Measurements from ENCODE around the gene MPO. TPM values are rescaled to one million over a fixed set of nuclear protein-coding genes. Genes with fewer than 3 reads are reported as not detected.

MPO gene
- total and polyA plus RNA-seq, 2 donors (not counting 3 experiments of a cell fraction or from before 2014, with no cell fraction given), result not detected

DNA sequence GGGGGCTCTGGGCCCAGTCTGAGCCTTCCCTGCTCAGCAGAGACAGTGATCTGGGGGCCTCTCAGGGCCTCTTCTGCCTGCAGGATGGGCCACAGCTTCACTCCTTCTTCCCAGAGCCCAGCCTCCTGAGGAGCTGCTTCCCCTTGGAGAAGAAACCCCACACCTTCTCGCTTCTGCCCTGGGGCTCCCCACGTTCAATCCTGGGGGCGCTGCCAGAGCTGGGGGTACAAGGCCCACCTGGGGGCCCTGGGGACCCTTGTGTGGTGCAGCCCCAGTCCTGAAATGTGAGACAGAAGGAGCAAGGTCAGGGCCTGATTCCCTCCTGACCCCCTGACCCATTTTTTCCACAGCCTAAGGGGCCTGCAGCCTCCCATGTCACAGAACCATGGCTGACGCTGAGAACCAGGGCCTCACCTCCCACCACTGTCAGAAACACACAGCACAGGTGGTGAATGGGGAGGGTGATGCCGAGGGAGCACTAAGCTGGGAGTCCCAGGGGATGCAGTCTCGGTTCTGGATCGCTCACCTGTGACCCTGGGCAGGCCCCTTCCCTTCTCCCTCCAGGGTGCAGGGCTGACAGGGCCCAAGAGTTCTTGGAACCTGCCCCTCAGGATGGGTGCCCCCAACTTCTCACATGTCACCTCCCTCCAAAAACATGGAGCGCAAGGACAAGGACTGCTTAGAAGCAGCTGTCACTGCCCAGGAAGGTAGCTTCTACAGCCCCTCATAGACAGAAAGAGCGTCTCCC lies 21.6 kb upstream of the MPO start:
- Histone ChIP-seq H3K4me1 (ENCODE audit: control insufficient read depth, extremely low read depth, insufficient read depth, low read length) (no peaks in the 10 kb centered on the region), H3K27ac (ENCODE audit: insufficient read depth, low read depth, low read length) (no peak overlapping the region), H3K79me2 (ENCODE audit: control insufficient read depth, insufficient read depth, low read length) (no peaks in the 10 kb centered on the region), H3K36me3 (ENCODE audit: control insufficient read depth in 2 of 2, extremely low read depth in 1 of 2, insufficient read depth in 2 of 2, low read length in 2 of 2) (no peaks in the 10 kb centered on the region), H3K9me1 (replicated peaks; ENCODE audit: control insufficient read depth, extremely low read depth, insufficient read depth, low read length) (no peaks in the 10 kb centered on the region), H3K27me3 (ENCODE audit: control insufficient read depth in 2 of 2, insufficient read depth in 2 of 2, low read length in 2 of 2) (peaks cover 2 to 6% of the 10 kb centered on the region in 2 experiments), H3K4me2 (ENCODE audit: insufficient read depth, low read length) (no peak overlapping the region), H3K4me3 (replicated peaks in 1 of 3; ENCODE audit: insufficient read depth in 1 of 3, low read depth in 1 of 3, low read length in 3 of 3) (no peak overlapping the region), H2AFZ (ENCODE audit: low read depth, low read length) (no peak overlapping the region), H3K9ac (replicated peaks; ENCODE audit: extremely low read depth, insufficient read depth, low read length) (no peak overlapping the region), H4K20me1 (replicated peaks; ENCODE audit: control insufficient read depth, extremely low read depth, insufficient read depth, low read length) (no peaks in the 10 kb centered on the region), H3K9me3 (replicated peaks; ENCODE audit: control insufficient read depth, insufficient read depth, low read length) (no peaks in the 10 kb centered on the region)
- no TSS peak for BruUV-seq (replicated peaks)
- FAIRE-seq (no peak), DNase-seq (ENCODE audit: low read depth, low spot score) (no peak)
- POLR2A ChIA-PET, result no interaction called here
- intact Hi-C loops (cut with micrococcal nuclease) (no loop called here), dilution Hi-C loops (cut with MboI; ENCODE audit: extremely low pct_ligation_motif_present, low sequenced_read_pairs) (no loop called here)
- CTCF ChIA-PET, result interaction anchor here (0.8 to 2.4 kb wide), 3 partner anchors 15 to 146 kb away, joined by 3 to 8 read pairs (median 3); no protein-coding TSS in a partner anchor
- TF ChIP-seq EZH2 (IDR thresholded peaks at IDR 0.05; ENCODE audit: borderline replicate concordance, low read depth, low read length, severe bottlenecking), result no peak
- TF ChIP-seq POLR2AphosphoS5 (IDR thresholded peaks at IDR 0.05; ENCODE audit: insufficient read depth, low read depth, low read length), result no peak
- TF ChIP-seq MYC (IDR thresholded peaks at IDR 0.05; ENCODE audit: low read depth, low read length), result no peak
- TF ChIP-seq POLR2A (IDR thresholded peaks at IDR 0.05; ENCODE audit: low read depth, low read length), result no peak
- TF ChIP-seq JUN (IDR thresholded peaks at IDR 0.05; ENCODE audit: borderline replicate concordance, insufficient read depth, insufficient read length, low read depth), result no peak
- TF ChIP-seq, protein P1, sequence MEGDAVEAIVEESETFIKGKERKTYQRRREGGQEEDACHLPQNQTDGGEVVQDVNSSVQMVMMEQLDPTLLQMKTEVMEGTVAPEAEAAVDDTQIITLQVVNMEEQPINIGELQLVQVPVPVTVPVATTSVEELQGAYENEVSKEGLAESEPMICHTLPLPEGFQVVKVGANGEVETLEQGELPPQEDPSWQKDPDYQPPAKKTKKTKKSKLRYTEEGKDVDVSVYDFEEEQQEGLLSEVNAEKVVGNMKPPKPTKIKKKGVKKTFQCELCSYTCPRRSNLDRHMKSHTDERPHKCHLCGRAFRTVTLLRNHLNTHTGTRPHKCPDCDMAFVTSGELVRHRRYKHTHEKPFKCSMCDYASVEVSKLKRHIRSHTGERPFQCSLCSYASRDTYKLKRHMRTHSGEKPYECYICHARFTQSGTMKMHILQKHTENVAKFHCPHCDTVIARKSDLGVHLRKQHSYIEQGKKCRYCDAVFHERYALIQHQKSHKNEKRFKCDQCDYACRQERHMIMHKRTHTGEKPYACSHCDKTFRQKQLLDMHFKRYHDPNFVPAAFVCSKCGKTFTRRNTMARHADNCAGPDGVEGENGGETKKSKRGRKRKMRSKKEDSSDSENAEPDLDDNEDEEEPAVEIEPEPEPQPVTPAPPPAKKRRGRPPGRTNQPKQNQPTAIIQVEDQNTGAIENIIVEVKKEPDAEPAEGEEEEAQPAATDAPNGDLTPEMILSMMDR (IDR thresholded peaks at IDR 0.05; ENCODE audit: extremely low read depth in 1 of 2, insufficient read depth in 1 of 2, low read depth in 1 of 2, low read length in 2 of 2), result no peak
- TF ChIP-seq, protein P2, sequence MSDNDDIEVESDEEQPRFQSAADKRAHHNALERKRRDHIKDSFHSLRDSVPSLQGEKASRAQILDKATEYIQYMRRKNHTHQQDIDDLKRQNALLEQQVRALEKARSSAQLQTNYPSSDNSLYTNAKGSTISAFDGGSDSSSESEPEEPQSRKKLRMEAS (IDR thresholded peaks at IDR 0.05; ENCODE audit: insufficient read depth, insufficient read length), result no peak
- no peak for TF ChIP-seq GATA2 (IDR thresholded peaks at IDR 0.05; ENCODE audit: insufficient read depth, insufficient read length, low read depth, low read length)
- no peak for TF ChIP-seq FOS (IDR thresholded peaks at IDR 0.05; ENCODE audit: borderline replicate concordance, insufficient read depth, low read length)

Data from endothelial cell of umbilical vein (primary cell).